Keratinocyte (primary cell): ENCODE results near the gene HSF5. TPM values are rescaled to one million over a fixed set of nuclear protein-coding genes. Genes with fewer than 3 reads are reported as not detected.

Experiments
- DNase-seq: peaks from one replicate; pipeline ENCODE4 v3.0.0-alpha.2; 2011; ENCODE audit warnings: low read depth, missing footprints, low spot score
- FAIRE-seq: peaks from 2 replicates; lab custom pipeline; 2011; peaks lifted over from hg19 to GRCh38; lab: Jason Lieb, UNC
- H2AFZ ChIP-seq: 2 replicates; pipeline ENCODE4 v1.6.0; 2012; ENCODE audit warnings: low read length, control low read depth, inconsistent platforms; ENCODE audit not compliant: control insufficient read depth
- H3K27ac ChIP-seq: 2 replicates; pipeline ENCODE4 v1.5.1; 2011; ENCODE audit warnings: low read length; ENCODE audit not compliant: control insufficient read depth, insufficient read depth
- H3K27me3 ChIP-seq: 3 replicates; pipeline ENCODE4 v1.6.0; 2011; ENCODE audit warnings: low read length; ENCODE audit not compliant: control insufficient read depth, insufficient read depth; ENCODE audit errors: extremely low read depth
- H3K36me3 ChIP-seq, 2 experiments: 2 replicates in 1 of 2; 3 replicates in 1 of 2; pipeline ENCODE4 v1.5.1; 2011; ENCODE audit warnings: low read length in 2 of 2, mild to moderate bottlenecking in 1 of 2; ENCODE audit not compliant: control insufficient read depth in 2 of 2, insufficient read depth in 2 of 2; ENCODE audit errors: extremely low read depth in 1 of 2
- H3K4me1 ChIP-seq: 3 replicates; pipeline ENCODE4 v1.5.1; 2011; ENCODE audit warnings: low read length; ENCODE audit not compliant: control insufficient read depth, insufficient read depth; ENCODE audit errors: extremely low read depth
- H3K4me2 ChIP-seq: 3 replicates; pipeline ENCODE4 v1.6.0; 2011; ENCODE audit warnings: low read depth, low read length; ENCODE audit not compliant: control insufficient read depth, insufficient read depth; ENCODE audit errors: extremely low read depth
- H3K4me3 ChIP-seq, 3 experiments: fragments of 200-600 bp in 1 of 3; sonication (generic) in 1 of 3; 2 replicates in 2 of 3; 3 replicates in 1 of 3; pipeline ENCODE4 v1.5.1; 2011 to 2016; ENCODE audit warnings: low read length in 3 of 3, mild to moderate bottlenecking in 3 of 3, control low read depth in 2 of 3, inconsistent platforms in 1 of 3, low read depth in 1 of 3, mixed read lengths in 1 of 3, mixed run types in 1 of 3, moderate library complexity in 1 of 3; ENCODE audit not compliant: control insufficient read depth in 2 of 3, insufficient read depth in 2 of 3; ENCODE audit errors: extremely low read depth in 1 of 3
- H3K79me2 ChIP-seq: 2 replicates; pipeline ENCODE4 v1.6.0; 2012; ENCODE audit warnings: low read length; ENCODE audit not compliant: control insufficient read depth, insufficient read depth
- H3K9ac ChIP-seq: 3 replicates; pipeline ENCODE4 v1.6.0; 2011; ENCODE audit warnings: low read length; ENCODE audit not compliant: control insufficient read depth, insufficient read depth; ENCODE audit errors: extremely low read depth
- H3K9me1 ChIP-seq: 3 replicates; pipeline ENCODE4 v1.6.0; 2011; ENCODE audit warnings: low read length; ENCODE audit not compliant: control insufficient read depth, insufficient read depth; ENCODE audit errors: extremely low read depth
- H3K9me3 ChIP-seq: 2 replicates; pipeline ENCODE4 v1.5.1; 2012; ENCODE audit warnings: low read depth, low read length; ENCODE audit not compliant: control insufficient read depth
- H4K20me1 ChIP-seq: 3 replicates; pipeline ENCODE4 v1.6.0; 2011; ENCODE audit warnings: low read length; ENCODE audit not compliant: control insufficient read depth, insufficient read depth; ENCODE audit errors: extremely low read depth
- CTCF ChIP-seq, 3 experiments: IDR thresholded peaks in 1 of 3; conservative IDR thresholded peaks in 1 of 3; optimal IDR thresholded peaks in 1 of 3; 2 replicates in 2 of 3; 3 replicates in 1 of 3; pipeline versions ENCODE3 to v1.5.1; 2011; ENCODE audit warnings: low read length in 3 of 3, mild to moderate bottlenecking in 3 of 3, moderate library complexity in 2 of 3, control low read depth in 1 of 3, inconsistent platforms in 1 of 3; ENCODE audit not compliant: insufficient read depth in 2 of 3; ENCODE audit errors: extremely low read depth in 1 of 3
- EZH2 ChIP-seq: IDR thresholded peaks from one replicate; pipeline ENCODE4 v1.6.1; 2012; ENCODE audit warnings: inconsistent platforms, mild to moderate bottlenecking, low read length, moderate library complexity
- dilution Hi-C: fragments of 300-500 bp; cut with MboI; formaldehyde crosslinking; loops from one replicate; pipeline ENCODE4 v1.7.0; 2020; ENCODE audit warnings: low sequenced_read_pairs; ENCODE audit not compliant: extremely low pct_ligation_motif_present
- polyA plus RNA-seq, 5 experiments: library from polyadenylated mRNA; depleted of rRNA in 3 of 5; stranded (reverse) in 3 of 5; stranded (forward) in 1 of 5; unstranded in 1 of 5; fragments of >200 nt; gene quantifications; 1 replicate in 1 of 5; 2 replicates in 3 of 5; 3 replicates in 1 of 5; pipeline versions ENCODE4 v1.2.1 to v1.2.3, GENCODE V29; 2011 to 2012; ENCODE audit warnings: missing spikeins in 2 of 5, low read depth in 1 of 5, low replicate concordance in 1 of 5

The HSF5 gene
- polyA plus RNA-seq, 1 donor (not counting 4 experiments of a cell fraction or from before 2014, with no cell fraction given): 0.01 TPM

- dilution Hi-C loops: no loop called here
- Histone ChIP-seq H3K9ac (no peak overlapping the region), H3K9me1 (no peaks in the 10 kb centered on the region), H3K4me3 (no peak overlapping the region), H3K4me1 (peaks cover 22% of the 10 kb centered on the region), H4K20me1 (no peaks in the 10 kb centered on the region), H3K36me3 (no peaks in the 10 kb centered on the region), H3K27me3 (peaks cover 12% of the 10 kb centered on the region), H3K79me2 (no peaks in the 10 kb centered on the region), H3K9me3 (no peaks in the 10 kb centered on the region), H2AFZ (no peak overlapping the region), H3K4me2 (no peak overlapping the region), H3K27ac (no peak overlapping the region)
- no peak for DNase-seq
- TF ChIP-seq EZH2 (no peak), CTCF (optimal IDR thresholded peaks at IDR 0.05 in 1 of 3, IDR thresholded peaks at IDR 0.05 in 1 of 3, conservative IDR thresholded peaks at IDR 0.05 in 1 of 3; ENCODE audit: extremely low read depth in 1 of 3, insufficient read depth in 2 of 3, low read length in 3 of 3) (no peak)
- no peak for FAIRE-seq
Observed at GRCh38 chr17:58528443-58528842, 40.2 kb upstream of the HSF5 start.

GRCh38 chr17:58527949-58528348 lies 39.7 kb upstream of the HSF5 start:
- no peak for FAIRE-seq
- H3K9me1 ChIP-seq: no peaks in the 10 kb centered on the region
- no peak overlapping the region for H2AFZ ChIP-seq
- H3K4me1 ChIP-seq: peaks cover 22% of the 10 kb centered on the region
- H3K4me3 ChIP-seq: no peak overlapping the region
- H3K79me2 ChIP-seq: no peaks in the 10 kb centered on the region
- no peaks in the 10 kb centered on the region for H3K9me3 ChIP-seq
- DNase-seq: no peak
- no peak overlapping the region for H3K27ac ChIP-seq
- dilution Hi-C loops: no loop called here
- H3K27me3 ChIP-seq: peaks cover 11% of the 10 kb centered on the region
- no peak overlapping the region for H3K4me2 ChIP-seq
- H4K20me1 ChIP-seq: no peaks in the 10 kb centered on the region
- no peak for TF ChIP-seq EZH2
- no peak for TF ChIP-seq CTCF (optimal IDR thresholded peaks at IDR 0.05 in 1 of 3, IDR thresholded peaks at IDR 0.05 in 1 of 3, conservative IDR thresholded peaks at IDR 0.05 in 1 of 3; ENCODE audit: extremely low read depth in 1 of 3, insufficient read depth in 2 of 3, low read length in 3 of 3)
- H3K9ac ChIP-seq: no peak overlapping the region
- no peaks in the 10 kb centered on the region for H3K36me3 ChIP-seq
